ENCODE results near the gene DLEC1.

Gene DLEC1

DNA sequence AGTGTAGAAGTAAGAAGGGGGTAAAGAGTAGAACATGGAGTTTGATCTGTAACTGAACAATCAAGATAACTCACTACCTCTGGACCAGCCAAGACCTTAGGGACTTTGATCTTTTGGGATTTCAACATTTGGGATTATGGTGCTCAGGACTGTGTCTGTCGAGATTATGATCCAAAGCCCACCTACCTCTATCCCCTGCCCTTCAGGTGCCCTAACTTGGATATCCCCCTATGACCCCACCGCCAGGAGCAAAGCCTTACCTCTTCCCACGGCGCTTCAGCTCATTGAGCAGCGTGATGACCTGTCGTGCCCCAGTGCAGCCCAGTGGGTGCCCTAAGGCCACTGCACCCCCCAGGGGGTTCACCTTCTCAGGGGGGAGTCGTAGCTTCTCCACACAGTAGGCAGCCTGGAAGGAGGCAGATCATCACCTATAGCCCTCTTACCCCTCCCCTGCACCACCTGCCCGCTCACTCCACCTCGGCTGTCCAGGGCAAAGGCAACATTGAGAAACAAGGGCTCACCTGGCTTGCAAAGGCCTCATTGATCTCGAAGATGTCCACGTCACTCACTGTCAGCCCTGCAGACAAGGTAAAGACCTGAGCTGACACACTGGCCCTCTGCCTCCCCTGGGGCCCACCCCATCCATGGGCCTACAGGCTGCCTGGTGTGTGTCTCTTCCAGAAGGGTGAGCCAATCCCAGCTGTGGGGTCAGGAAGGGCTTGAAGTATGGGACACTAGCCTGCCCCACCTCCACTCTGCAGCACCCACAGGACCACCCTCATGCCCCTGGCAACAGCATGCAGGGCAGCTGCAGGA is 86.5 kb downstream of the DLEC1 start:
- Mint-ChIP-seq H3K36me3 (ENCODE audit: low read depth) (peaks cover 70% of the 10 kb centered on the region), H3K27me3 (ENCODE audit: low read depth) (no peaks in the 10 kb centered on the region), H3K4me3 (no peak overlapping the region), H3K27ac (no peak overlapping the region), H3K9me3 (no peaks in the 10 kb centered on the region), H3K4me1 (no peaks in the 10 kb centered on the region)
- TF ChIP-seq, protein P1, sequence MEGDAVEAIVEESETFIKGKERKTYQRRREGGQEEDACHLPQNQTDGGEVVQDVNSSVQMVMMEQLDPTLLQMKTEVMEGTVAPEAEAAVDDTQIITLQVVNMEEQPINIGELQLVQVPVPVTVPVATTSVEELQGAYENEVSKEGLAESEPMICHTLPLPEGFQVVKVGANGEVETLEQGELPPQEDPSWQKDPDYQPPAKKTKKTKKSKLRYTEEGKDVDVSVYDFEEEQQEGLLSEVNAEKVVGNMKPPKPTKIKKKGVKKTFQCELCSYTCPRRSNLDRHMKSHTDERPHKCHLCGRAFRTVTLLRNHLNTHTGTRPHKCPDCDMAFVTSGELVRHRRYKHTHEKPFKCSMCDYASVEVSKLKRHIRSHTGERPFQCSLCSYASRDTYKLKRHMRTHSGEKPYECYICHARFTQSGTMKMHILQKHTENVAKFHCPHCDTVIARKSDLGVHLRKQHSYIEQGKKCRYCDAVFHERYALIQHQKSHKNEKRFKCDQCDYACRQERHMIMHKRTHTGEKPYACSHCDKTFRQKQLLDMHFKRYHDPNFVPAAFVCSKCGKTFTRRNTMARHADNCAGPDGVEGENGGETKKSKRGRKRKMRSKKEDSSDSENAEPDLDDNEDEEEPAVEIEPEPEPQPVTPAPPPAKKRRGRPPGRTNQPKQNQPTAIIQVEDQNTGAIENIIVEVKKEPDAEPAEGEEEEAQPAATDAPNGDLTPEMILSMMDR (IDR thresholded peaks at IDR 0.05; ENCODE audit: unreplicated experiment in 3 of 3) = no peak

DNA sequence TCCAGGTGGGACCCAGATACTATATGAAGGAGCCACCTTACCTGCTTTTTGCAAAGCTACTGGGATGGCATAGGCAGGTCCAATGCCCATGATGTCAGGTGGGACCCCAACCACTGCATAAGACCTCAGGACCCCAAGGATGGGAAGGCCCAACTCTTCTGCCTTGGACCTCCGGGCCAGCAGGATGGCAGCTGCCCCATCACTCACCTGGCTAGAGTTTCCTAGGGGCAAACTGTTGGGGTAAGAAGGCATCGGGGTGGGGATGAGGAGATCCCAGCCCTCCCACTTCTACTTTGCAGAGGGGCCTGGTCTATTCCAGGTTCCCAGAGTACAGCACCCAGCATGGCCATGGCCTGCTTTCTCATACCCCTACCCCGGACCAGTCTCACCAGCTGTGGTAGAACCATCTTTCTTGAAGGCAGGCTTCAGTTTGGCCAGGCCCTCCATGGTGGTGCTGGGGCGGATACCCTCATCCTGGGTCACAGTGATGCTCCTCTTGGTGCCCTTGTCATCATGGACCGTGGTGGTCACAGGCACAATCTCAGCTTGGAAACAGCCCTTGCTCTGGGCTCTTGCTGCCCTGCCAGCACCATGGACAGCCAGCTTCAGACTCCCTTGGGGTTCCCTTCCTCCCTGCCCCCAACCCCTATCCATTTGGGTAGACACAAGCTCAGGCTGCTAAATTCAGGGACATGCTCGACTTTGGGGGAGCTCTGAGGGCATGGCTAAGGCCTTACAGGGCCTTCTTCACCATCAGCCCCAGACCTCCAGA is 87.3 kb downstream of the DLEC1 start:
- H3K36me3 Mint-ChIP-seq (ENCODE audit: low read depth) = peaks cover 72% of the 10 kb centered on the region
- no peaks in the 10 kb centered on the region for H3K9me3 Mint-ChIP-seq
- H3K27me3 Mint-ChIP-seq (ENCODE audit: low read depth) = no peaks in the 10 kb centered on the region
- H3K27ac Mint-ChIP-seq = no peak overlapping the region
- TF ChIP-seq, protein P1 (IDR thresholded peaks at IDR 0.05; ENCODE audit: unreplicated experiment in 3 of 3) = no peak
- H3K4me1 Mint-ChIP-seq = no peaks in the 10 kb centered on the region
- no peak overlapping the region for H3K4me3 Mint-ChIP-seq

DNA sequence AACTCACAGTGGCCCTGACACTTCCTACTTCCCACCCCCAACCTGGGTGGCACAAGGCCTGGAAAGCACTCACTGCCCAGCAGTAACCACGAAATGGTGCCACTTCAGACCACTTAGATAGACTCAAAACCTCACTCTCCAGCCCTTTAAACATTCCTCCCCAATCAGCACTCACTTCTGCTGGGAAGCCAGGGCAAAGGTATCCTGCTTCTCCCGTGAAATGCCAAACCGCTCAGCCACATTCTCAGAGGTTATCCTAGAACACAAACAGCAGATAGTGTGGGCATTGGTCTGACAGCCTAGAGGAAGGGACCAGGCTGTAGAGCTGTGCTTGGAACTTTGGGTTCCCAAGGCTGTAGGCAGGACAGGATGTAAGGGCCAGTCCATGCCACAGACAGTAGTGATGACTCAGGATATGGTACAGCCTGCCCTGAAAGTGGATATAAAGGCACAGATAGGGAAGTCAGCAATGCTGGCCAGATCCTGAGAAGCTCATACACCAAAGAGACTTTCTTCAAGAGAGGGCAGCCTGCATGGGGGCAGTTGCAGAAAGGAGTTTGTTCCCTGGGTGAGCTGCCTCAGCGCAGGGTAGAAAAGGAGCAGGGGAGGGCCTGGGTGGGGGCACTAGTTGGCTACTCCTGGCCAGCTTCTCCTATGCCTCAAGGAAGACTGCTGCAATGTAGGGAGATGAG is 88.7 kb downstream of the DLEC1 start:
- no peaks in the 10 kb centered on the region for H3K4me1 Mint-ChIP-seq
- no peaks in the 10 kb centered on the region for H3K27me3 Mint-ChIP-seq (ENCODE audit: low read depth)
- H3K4me3 Mint-ChIP-seq = no peak overlapping the region
- peaks cover 73% of the 10 kb centered on the region for H3K36me3 Mint-ChIP-seq (ENCODE audit: low read depth)
- H3K27ac Mint-ChIP-seq = no peak overlapping the region
- TF ChIP-seq, protein P1 (IDR thresholded peaks at IDR 0.05; ENCODE audit: unreplicated experiment in 3 of 3) = no peak
- no peaks in the 10 kb centered on the region for H3K9me3 Mint-ChIP-seq

DNA sequence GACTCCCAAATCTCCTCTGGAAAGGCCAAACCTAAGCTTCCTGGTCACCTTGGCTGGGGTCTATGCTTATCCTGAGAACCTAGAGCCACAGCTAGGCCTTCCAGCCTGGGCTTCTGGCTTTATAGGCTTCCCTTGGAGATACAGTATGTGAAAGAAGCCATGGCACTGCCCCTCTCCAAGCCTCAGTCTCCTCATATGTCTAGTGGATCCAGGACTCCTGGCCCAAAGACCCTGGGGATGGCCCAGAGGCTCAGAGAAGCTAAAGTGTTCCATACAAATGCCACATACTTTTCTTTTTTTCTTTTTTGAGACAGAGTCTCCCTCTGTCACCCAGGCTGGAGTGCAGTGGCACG is 89.3 kb downstream of the DLEC1 start:
- H3K4me1 Mint-ChIP-seq = no peaks in the 10 kb centered on the region
- H3K9me3 Mint-ChIP-seq = no peaks in the 10 kb centered on the region
- TF ChIP-seq, protein P1 (IDR thresholded peaks at IDR 0.05; ENCODE audit: unreplicated experiment in 3 of 3) = no peak
- H3K27me3 Mint-ChIP-seq (ENCODE audit: low read depth) = no peaks in the 10 kb centered on the region
- H3K36me3 Mint-ChIP-seq (ENCODE audit: low read depth) = peaks cover 73% of the 10 kb centered on the region
- H3K4me3 Mint-ChIP-seq = no peak overlapping the region
- H3K27ac Mint-ChIP-seq = no peak overlapping the region

DNA sequence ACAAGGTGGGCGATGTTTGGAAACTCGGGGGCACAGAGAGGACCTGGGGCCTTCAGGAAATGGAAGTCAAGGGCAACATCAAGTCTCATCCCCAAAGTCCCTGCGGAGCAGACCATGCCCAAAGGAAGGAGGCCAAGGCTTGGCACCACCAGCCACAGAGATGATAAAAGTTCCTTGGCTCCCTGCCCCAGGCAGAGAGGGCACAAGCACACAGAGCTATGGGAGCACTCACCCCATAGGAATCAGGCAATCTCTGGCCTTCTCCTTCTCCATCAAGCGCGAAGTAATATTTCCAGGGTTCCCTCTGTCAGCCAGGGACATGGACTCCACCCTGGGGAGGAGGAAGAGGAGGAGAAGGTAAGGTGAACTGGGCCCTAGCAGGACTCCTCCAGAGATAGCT is 90.0 kb downstream of the DLEC1 start:
- TF ChIP-seq, protein P1 (IDR thresholded peaks at IDR 0.05; ENCODE audit: unreplicated experiment in 3 of 3) = no peak
- Mint-ChIP-seq H3K4me3 (no peak overlapping the region), H3K9me3 (no peaks in the 10 kb centered on the region), H3K27ac (no peak overlapping the region), H3K27me3 (ENCODE audit: low read depth) (no peaks in the 10 kb centered on the region), H3K36me3 (ENCODE audit: low read depth) (peaks cover 73% of the 10 kb centered on the region), H3K4me1 (peaks cover under 1% of the 10 kb centered on the region)
